IPS-NIHi7 (cell line): Measurements from ENCODE around the gene CRYBA4.
"Not testable (repeated sequence)": the region's sequence is repeated elsewhere in the genome, so short reads cannot be mapped to it uniquely, and the experiment has no call there.

Experiments
- DNase-seq: peaks from one replicate; pipeline ENCODE4 v3.0.0; 2012; ENCODE audit warnings: mixed read lengths; ENCODE audit errors: extremely low spot score

CRYBA4 gene

DNA sequence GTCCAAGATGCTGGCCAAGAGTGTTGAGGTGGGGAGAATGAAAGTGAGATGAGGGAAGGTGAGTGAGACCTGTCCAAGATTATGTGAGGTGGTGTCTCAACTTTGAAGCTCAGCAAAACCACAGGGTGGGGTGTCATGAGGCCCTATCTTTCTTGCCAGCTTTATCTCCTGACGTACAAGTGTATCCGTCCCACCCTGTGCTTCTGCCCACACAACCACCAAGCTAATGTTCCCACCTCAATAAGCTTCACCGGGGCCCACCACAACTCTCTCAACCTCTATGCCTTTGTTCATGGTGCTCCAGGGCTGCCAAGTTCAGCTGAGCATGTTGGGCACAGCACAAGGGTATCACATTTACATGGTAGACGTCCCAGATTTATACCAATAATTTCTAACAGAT is 24.7 kb upstream of the CRYBA4 start:
- no peak for DNase-seq

DNA sequence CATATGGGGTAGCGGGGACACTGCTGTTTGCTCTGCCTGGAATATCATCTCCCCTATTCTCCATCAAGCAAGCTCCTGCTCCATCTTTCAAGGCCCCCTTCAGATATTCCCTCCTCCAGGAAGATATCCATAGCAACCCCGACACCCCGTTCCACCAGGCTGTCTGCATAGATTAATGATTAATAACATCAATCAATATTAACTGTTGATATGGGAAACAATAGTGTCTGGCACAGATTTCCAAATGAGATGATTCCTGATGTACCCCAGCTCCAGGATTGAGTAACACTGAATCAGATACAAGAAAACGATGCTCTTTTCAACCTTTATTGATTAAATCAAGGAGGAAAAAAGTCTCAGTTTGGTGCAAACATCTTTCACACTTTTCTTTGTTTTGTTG is 24.3 kb upstream of the CRYBA4 start:
- DNase-seq = no peak

DNA sequence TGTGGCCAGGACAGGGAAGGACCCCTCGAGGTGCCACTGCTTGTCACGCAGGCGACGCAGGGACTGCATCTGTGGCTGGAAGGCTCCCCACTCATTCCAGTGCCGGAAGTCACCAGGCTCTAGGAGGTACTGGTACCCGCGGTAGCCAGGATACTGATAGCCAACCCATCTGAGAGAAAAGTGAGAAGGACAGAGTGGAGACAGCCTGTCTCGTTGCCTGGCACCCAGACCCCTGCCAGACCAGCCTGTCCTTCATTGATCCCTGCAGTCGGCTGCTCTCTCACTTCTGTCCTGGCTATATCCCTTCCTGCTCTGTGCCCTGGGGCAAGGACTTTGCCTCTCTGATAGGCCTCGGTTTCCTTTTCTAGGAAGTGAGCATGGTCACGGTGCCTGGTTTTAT is 22.3 kb upstream of the CRYBA4 start:
- DNase-seq = no peak

- DNase-seq = no peak
Measured at GRCh38 chr22:26601726-26602125, 20.0 kb upstream of the CRYBA4 start.

DNA sequence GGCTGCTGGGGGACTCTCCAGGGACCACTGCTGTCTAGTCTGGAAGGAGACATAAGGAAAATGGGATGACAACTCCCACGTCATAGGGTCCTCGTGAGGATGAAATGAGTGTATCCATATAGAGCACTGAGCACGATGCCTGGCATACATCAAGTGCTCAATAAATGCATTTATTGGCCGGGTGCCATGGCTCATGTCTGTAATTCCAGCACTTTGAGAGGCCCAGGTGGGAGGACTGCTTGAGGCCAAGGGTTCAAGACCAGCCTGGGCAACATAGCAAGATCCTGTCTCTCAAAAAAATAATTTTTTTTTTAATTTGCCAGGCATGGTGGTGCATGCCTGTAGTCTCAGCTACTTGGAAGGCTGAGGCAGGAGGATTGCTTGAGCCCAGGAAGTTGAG is 19.6 kb upstream of the CRYBA4 start:
- DNase-seq = no peak

- no peak for DNase-seq
Measured at GRCh38 chr22:26604368-26604767, 17.4 kb upstream of the CRYBA4 start.

- DNase-seq = no peak
Measured at GRCh38 chr22:26606611-26607010, 15.2 kb upstream of the CRYBA4 start.

GRCh38 chr22:26608129-26608528 is 13.6 kb upstream of the CRYBA4 start:
- no peak for DNase-seq

- DNase-seq = no peak
Measured at GRCh38 chr22:26609287-26609686, 12.5 kb upstream of the CRYBA4 start.

GRCh38 chr22:26610072-26610958 is 11.4 kb upstream of the CRYBA4 start:
- DNase-seq = no peak

- no peak for DNase-seq
Measured at GRCh38 chr22:26610996-26611395, 10.8 kb upstream of the CRYBA4 start.

DNA sequence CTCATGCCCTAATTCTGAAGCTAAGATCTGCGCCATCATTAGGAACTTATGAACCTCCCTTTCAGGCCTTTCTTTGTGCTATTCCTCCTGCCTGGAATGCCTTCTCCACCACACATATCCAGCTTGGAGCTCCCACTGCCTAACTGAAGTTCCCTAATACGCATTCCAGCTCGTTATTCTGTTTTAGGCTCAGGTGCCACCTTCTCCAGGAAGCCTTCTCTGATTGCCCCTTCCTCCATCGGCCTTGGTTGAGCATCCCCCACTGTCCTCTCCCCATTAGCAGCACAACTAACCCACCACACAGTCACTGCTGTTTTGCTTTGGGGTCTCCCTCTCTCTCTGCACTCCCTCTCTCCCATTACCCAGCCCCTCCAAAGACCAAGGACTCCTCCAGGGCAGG is 9.1 kb upstream of the CRYBA4 start:
- DNase-seq = no peak

- not testable (repeated sequence) for DNase-seq
Measured at GRCh38 chr22:26613753-26614152, 8.0 kb upstream of the CRYBA4 start.

DNA sequence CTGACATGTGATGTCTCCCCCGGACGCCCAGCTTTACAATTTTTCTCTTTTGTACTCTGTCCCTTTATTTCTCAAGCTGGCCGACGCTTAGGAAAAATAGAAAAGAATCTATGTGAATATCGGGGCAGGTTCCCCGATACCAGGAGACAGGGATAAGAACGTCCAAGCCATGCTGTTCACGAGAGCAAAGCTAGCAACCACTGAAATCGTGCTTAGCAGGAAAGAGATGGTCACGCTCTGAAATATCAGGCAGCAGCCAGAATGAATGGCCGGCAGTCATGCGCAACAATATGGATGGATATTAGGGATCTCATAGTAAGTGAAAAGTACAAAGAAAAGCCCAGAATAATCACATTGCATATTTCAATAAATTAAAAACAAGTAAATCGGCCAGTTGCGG is 7.4 kb upstream of the CRYBA4 start:
- DNase-seq = no peak

DNA sequence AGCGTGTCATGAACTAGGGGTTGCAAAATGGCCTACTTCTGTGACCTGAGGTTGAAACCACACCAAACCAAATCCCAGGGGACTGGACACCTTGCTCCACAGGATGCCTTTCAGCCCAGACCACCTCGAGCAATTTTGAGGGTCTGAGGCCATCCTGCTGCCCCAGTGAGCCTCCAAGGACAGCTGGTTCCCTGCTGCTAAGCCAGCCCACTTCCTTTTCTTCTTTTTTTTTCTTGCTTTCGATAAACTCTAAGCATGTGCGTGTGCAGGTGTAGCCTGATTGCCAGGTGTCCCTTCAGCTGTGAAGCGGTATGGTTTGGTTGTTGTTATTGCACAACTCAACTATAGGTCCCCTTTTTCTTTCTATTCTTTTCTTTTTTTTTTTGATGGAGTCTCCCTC is 6.6 kb upstream of the CRYBA4 start:
- DNase-seq = no peak

DNA sequence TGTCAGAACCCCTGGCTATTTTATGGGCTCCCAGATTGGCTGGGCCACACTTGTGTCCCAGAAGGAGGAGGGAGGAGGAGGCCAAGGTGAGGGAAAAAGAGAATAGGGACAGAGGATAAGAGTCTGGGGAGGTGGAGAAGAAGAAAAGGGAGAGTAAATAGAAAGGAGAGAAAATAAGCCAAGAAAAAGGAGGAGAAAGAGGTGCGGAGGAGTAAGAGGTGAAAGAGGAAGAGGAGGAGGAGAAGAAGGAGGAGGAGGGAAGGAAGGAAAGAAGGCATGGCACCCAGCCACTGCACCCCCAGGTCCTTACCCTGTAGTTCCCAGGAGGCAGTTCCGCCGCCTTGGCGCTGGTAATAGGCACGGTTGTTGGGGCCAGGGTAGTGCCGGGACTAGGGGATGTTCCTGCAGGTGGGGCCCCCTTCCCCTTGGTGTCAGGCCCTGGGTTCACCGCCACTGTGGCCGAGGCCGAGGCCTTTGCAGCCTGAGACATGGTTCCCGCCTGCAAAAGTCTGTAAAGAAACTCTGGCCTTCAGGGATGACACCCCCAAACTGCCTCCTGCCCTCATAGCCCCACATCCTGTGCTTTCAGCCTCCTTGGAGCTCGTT is 5.8 kb upstream of the CRYBA4 start:
- DNase-seq = no peak

DNA sequence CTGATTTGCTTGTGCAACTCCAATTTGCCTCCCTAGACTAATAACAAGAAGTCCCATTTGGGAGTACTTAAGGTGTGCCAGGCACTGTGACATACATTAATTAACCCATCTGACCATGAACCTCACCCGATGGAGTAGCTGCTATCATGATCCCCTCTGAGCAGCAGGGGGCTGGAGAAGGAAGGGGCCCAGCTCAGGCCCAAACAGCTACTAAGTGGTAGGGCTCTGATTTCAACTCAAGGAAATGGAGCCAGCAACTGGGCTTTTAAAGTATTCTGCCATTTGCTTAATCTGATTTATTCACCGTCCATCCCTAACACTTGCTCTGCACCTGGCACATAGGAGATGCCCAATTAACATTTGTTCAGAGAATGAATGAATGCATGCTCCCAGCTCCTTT is 5.1 kb upstream of the CRYBA4 start:
- DNase-seq = no peak

- DNase-seq = no peak
Measured at GRCh38 chr22:26617271-26618199, 4.2 kb upstream of the CRYBA4 start, which contains the start of gene CRYBB1. CRYBB1 (minus strand) TSS chr22:26618027; CDS start chr22:26616319, 1,708 bp downstream.

DNA sequence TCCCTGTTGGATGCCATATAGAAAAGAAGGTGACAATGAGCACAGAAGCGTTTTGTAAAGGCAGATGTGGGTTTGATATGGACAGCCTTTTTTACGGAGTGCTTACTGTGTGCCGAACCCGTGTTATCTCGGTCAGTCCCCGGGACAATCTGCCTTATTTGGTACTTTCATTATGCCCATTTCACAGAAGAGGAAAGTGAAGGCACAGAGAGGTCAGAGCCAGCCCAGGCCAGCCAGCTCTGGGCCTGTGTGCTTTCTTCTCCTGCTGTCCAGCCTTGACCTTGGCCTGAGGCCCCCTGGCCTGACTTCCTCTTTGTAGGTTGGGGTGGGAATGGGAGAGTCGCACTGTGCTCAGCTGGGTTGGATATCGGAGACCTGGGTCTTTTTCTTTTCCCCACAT is 3.3 kb upstream of the CRYBA4 start:
- no peak for DNase-seq

DNA sequence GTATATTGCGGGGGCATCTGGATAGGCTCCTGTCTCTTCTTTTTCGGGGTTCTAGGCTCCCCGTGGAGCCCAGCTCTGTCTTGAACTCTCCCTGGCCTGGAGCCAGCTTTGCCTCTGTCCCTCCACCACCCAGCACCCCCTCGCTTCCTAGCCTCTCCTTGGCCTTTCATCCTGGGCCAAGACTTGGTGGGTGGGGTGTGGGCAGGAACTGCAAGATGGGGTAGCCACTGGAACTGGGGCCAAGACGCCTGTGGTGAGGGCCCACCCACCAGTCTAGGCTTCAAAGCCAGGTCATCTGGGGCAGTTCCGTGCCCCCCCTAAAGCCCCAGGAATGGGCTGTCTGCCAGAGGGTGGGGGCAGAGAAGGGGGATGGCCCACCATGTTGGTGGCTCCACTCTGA is 2.3 kb upstream of the CRYBA4 start:
- DNase-seq = no peak

DNA sequence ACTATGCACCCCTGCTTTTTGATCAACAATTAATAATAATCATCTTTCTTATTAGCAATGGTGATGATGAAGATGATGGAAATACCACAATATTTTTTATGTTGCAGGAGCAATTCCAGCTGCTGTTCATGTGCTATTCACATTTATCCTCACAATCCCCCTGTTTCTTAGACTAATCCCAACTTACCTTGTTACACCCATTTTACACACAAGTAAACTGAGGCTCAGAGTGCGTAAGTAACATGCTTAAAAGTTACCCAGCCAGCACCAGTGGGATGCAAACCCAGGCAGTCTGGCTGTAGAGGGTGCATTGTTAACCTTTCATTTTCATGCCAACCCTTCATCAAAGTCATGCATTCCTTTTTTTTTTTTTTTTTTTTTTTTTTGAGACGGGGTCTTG is 1.6 kb upstream of the CRYBA4 start:
- DNase-seq = no peak

DNA sequence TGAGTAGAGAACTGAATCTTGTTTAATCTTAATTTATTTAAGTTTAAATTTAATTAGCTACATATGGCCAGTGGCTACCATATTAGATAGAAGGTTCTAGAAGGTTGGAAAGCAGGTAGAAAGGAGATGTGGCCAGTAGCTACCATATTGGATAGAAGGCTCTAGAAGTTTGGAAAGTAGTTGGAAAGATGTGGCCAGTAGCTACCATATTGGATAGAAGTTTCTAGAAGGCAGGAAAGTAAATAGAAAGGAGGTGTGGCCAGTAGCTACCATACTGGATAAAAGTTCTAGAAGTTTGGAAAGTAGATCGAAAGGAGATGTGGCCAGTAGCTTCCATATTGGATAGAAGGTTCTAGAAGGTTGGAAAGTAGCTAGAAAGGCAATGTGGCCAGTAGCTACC is 2.2 kb downstream of the CRYBA4 start:
- no peak for DNase-seq
